Cardiac muscle cell (in vitro differentiated cells and primary cell): ENCODE results near the gene IL17RD. TPM values are rescaled to one million over a fixed set of nuclear protein-coding genes. Genes with fewer than 3 reads are reported as not detected.
A peak's percentile ranks its signal among the peaks of the same experiment; 100 is the strongest.

Experiments
- DNase-seq, 2 donors: peaks; one replicate each; pipeline versions ENCODE4 v3.0.0 to v3.0.0-alpha.2; 2010 to 2017; ENCODE audit warnings: low read depth in 1 of 2, low spot score in 1 of 2
- H3K27ac ChIP-seq: fragments of 200-600 bp; sonication (generic); 2 replicates; pipeline ENCODE4 v1.5.1; 2016
- H3K27me3 ChIP-seq: fragments of 200-600 bp; sonication (generic); 2 replicates; pipeline ENCODE4 v1.6.0; 2016; ENCODE audit warnings: control low read depth
- H3K36me3 ChIP-seq: fragments of 200-600 bp; sonication (generic); 2 replicates; pipeline ENCODE4 v1.5.1; 2016; ENCODE audit warnings: control low read depth
- H3K4me1 ChIP-seq: fragments of 200-600 bp; sonication (generic); 2 replicates; pipeline ENCODE4 v1.8.1; 2017; ENCODE audit warnings: low read depth, mild to moderate bottlenecking, mixed run types
- H3K4me3 ChIP-seq: fragments of 200-600 bp; sonication (generic); 2 replicates; pipeline ENCODE4 v1.5.1; 2016; ENCODE audit warnings: mild to moderate bottlenecking
- H3K9me3 ChIP-seq: fragments of 200-600 bp; sonication (generic); 2 replicates; pipeline ENCODE4 v1.5.1; 2017; ENCODE audit warnings: low read depth, mild to moderate bottlenecking, control low read depth
- CTCF ChIP-seq: IDR thresholded peaks from 2 replicates; pipeline ENCODE4 v1.5.1; 2012; ENCODE audit warnings: low read depth, mild to moderate bottlenecking, low read length
- polyA plus RNA-seq: library from polyadenylated mRNA; unstranded; fragments of >200 nt; fragmentation: Nextera tagmentation; extraction: Ambion mirVana; gene quantifications from 2 replicates; pipeline ENCODE4 v1.2.1, GENCODE V29; 2016
- total RNA-seq: library from RNA; depleted of rRNA; stranded (reverse); fragments of >200 nt; gene quantifications from 2 replicates; pipeline ENCODE4 v1.2.3, GENCODE V29; 2016

IL17RD gene
- total and polyA plus RNA-seq, 2 experiments from 2014 or later, result 7.4 to 110 TPM

- no peaks in the 10 kb centered on the region for H3K9me3 ChIP-seq
- no peaks in the 10 kb centered on the region for H3K27me3 ChIP-seq
- H3K36me3 ChIP-seq, result no peaks in the 10 kb centered on the region
- H3K4me3 ChIP-seq, result peak overlapping the region; percentile 79
- no peak overlapping the region for H3K27ac ChIP-seq
- H3K4me1 ChIP-seq, result peaks cover 50% of the 10 kb centered on the region
- peak; percentile 44 to 49 for DNase-seq
- TF ChIP-seq CTCF, result no peak
Measured at GRCh38 chr3:57164217-57164656, 916 bp downstream of the IL17RD start.

GRCh38 chr3:57163751-57164150 is 1.4 kb downstream of the IL17RD start:
- no peaks in the 10 kb centered on the region for H3K27me3 ChIP-seq
- H3K36me3 ChIP-seq, result no peaks in the 10 kb centered on the region
- H3K4me1 ChIP-seq, result peaks cover 53% of the 10 kb centered on the region
- H3K27ac ChIP-seq, result no peak overlapping the region
- peak overlapping the region; percentile 79 for H3K4me3 ChIP-seq
- no peaks in the 10 kb centered on the region for H3K9me3 ChIP-seq
- no peak for TF ChIP-seq CTCF
- DNase-seq, result no peak

- no peak for DNase-seq
- H3K27ac ChIP-seq, result no peak overlapping the region
Measured at GRCh38 chr3:57161915-57162314, 3.2 kb downstream of the IL17RD start.

GRCh38 chr3:57160765-57161538 is 4.2 kb downstream of the IL17RD start:
- no peaks in the 10 kb centered on the region for H3K9me3 ChIP-seq
- H3K36me3 ChIP-seq, result no peaks in the 10 kb centered on the region
- DNase-seq, result peak in 1 of 2 donors; percentile 47
- no peak overlapping the region for H3K4me3 ChIP-seq
- no peak overlapping the region for H3K27ac ChIP-seq
- peaks cover 72% of the 10 kb centered on the region for H3K4me1 ChIP-seq
- no peak for TF ChIP-seq CTCF
- H3K27me3 ChIP-seq, result no peaks in the 10 kb centered on the region

More at GRCh38 chr3:57161915-57162314, 3.2 kb downstream of the IL17RD start:
- peaks cover 70% of the 10 kb centered on the region for H3K4me1 ChIP-seq
- H3K4me3 ChIP-seq, result no peak overlapping the region
- H3K27me3 ChIP-seq, result no peaks in the 10 kb centered on the region
- TF ChIP-seq CTCF, result no peak
- no peaks in the 10 kb centered on the region for H3K36me3 ChIP-seq
- no peaks in the 10 kb centered on the region for H3K9me3 ChIP-seq

- Histone ChIP-seq H3K9me3 (no peaks in the 10 kb centered on the region), H3K27ac (no peak overlapping the region), H3K27me3 (no peaks in the 10 kb centered on the region), H3K4me3 (no peak overlapping the region), H3K4me1 (peaks cover 70% of the 10 kb centered on the region), H3K36me3 (no peaks in the 10 kb centered on the region)
- TF ChIP-seq CTCF, result no peak
- no peak for DNase-seq
Measured at GRCh38 chr3:57160076-57160764, 4.9 kb downstream of the IL17RD start.
